Measurements from ENCODE around the gene PELO. TPM values are rescaled to one million over a fixed set of nuclear protein-coding genes. Genes with fewer than 3 reads are reported as not detected.

The PELO gene
- polyA plus RNA-seq, 1 of the 3 experiments (the other 2 are of a cell fraction), result 10.7 TPM

- H3K9me3 ChIP-seq, result no peaks in the 10 kb centered on the region
- no peaks in the 10 kb centered on the region for H4K20me1 ChIP-seq (ENCODE audit: insufficient read depth)
- no peaks in the 10 kb centered on the region for H3K79me2 ChIP-seq (ENCODE audit: insufficient read depth)
- POLR2A ChIA-PET, result no interaction called here
- no peak overlapping the region for H2AFZ ChIP-seq (ENCODE audit: low read depth)
- H3K27ac ChIP-seq (ENCODE audit: low read depth in 2 of 2, low read length in 1 of 2), result no peak overlapping the region
- no peak for DNase-seq
- no peaks in the 10 kb centered on the region for H3K36me3 ChIP-seq (replicated peaks in 1 of 2; ENCODE audit: control insufficient read depth in 1 of 2, insufficient read depth in 2 of 2, low read length in 1 of 2)
- no peak for TF ChIP-seq PBX3 (IDR thresholded peaks at IDR 0.05)
- no peak for TF ChIP-seq GABPA (IDR thresholded peaks at IDR 0.05; ENCODE audit: low read depth)
- TF ChIP-seq FOSL2 (IDR thresholded peaks at IDR 0.05; ENCODE audit: borderline replicate concordance, low read depth), result no peak
- TF ChIP-seq EP300 (IDR thresholded peaks at IDR 0.05; ENCODE audit: borderline replicate concordance in 1 of 2, low read depth in 1 of 2, low read length in 1 of 2), result no peak
- no peak for TF ChIP-seq EZH2phosphoT487 (IDR thresholded peaks at IDR 0.05; ENCODE audit: borderline replicate concordance, low read depth)
- no peak for TF ChIP-seq USF2 (IDR thresholded peaks at IDR 0.05; ENCODE audit: borderline replicate concordance, low read depth, low read length)
- TF ChIP-seq USF1 (IDR thresholded peaks at IDR 0.05; ENCODE audit: borderline replicate concordance, low read depth), result no peak
- no peak for TF ChIP-seq RXRA (IDR thresholded peaks at IDR 0.05; ENCODE audit: borderline replicate concordance, low read depth)
- no peak for TF ChIP-seq TAF1 (IDR thresholded peaks at IDR 0.05; ENCODE audit: borderline replicate concordance, low read depth, low read length)
- TF ChIP-seq FOXM1 (IDR thresholded peaks at IDR 0.05; ENCODE audit: low read depth), result no peak
- no peak for TF ChIP-seq JUND (IDR thresholded peaks at IDR 0.05)
- no peak for TF ChIP-seq RCOR1 (IDR thresholded peaks at IDR 0.05; ENCODE audit: low read length)
- no peaks in the 10 kb centered on the region for H3F3A ChIP-seq (replicated peaks; ENCODE audit: insufficient read depth)
- H3K4me3 ChIP-seq (ENCODE audit: low read depth in 2 of 2, low read length in 1 of 2), result no peak overlapping the region
- peaks cover 3% of the 10 kb centered on the region; the same call in 1 of the 2 replicates for H3K9me2 ChIP-seq
- H3K27me3 ChIP-seq (ENCODE audit: insufficient read depth), result no peaks in the 10 kb centered on the region
- H3K9ac ChIP-seq, result no peak overlapping the region
- H3K4me2 ChIP-seq, result no peak overlapping the region
- CTCF ChIA-PET, result no interaction called here
- no peaks in the 10 kb centered on the region for H3K4me1 ChIP-seq (ENCODE audit: control insufficient read depth in 1 of 2, insufficient read depth in 2 of 2, low read depth in 1 of 2, low read length in 1 of 2)
Measured at GRCh38 chr5:52749666-52750065, 38.0 kb upstream of the PELO start.

DNA sequence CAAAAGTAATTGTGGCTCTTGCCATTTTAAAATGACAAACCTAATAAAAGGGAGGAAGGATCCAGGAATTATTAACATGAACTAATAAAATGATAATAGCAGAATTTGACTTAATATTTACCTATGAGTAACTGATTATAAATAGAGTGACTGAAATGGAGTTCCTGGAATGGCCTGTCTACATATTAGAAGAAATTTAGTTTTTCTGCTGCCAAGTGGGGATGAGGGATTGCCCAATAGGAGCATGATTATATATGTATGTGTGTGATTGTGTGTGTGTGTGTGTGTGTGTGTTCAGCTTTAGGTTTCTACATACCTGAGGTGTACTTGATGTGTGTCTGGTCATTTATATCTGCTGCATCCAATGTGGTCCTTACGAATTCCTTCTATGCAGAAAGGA, 36.6 kb upstream of the PELO start:
- Histone ChIP-seq H3K36me3 (replicated peaks in 1 of 2; ENCODE audit: control insufficient read depth in 1 of 2, insufficient read depth in 2 of 2, low read length in 1 of 2) (no peaks in the 10 kb centered on the region), H3K79me2 (ENCODE audit: insufficient read depth) (no peaks in the 10 kb centered on the region), H3K9me2 (peaks cover 3% of the 10 kb centered on the region; the same call in 1 of the 2 replicates), H3K9me3 (no peaks in the 10 kb centered on the region), H3K4me2 (no peak overlapping the region), H3K27ac (ENCODE audit: low read depth in 2 of 2, low read length in 1 of 2) (no peak overlapping the region), H4K20me1 (ENCODE audit: insufficient read depth) (no peaks in the 10 kb centered on the region), H3F3A (replicated peaks; ENCODE audit: insufficient read depth) (no peaks in the 10 kb centered on the region), H2AFZ (ENCODE audit: low read depth) (no peak overlapping the region), H3K4me1 (ENCODE audit: control insufficient read depth in 1 of 2, insufficient read depth in 2 of 2, low read depth in 1 of 2, low read length in 1 of 2) (no peaks in the 10 kb centered on the region), H3K27me3 (ENCODE audit: insufficient read depth) (no peaks in the 10 kb centered on the region), H3K4me3 (ENCODE audit: low read depth in 2 of 2, low read length in 1 of 2) (no peak overlapping the region), H3K9ac (no peak overlapping the region)
- ChIA-PET POLR2A (no interaction called here), CTCF (interaction anchor here (1.5 kb wide), 1 partner anchor 10 kb away, joined by 6 read pairs; no protein-coding TSS in a partner anchor)
- WGBS (ENCODE audit: low lambda C conversion rate), result 73% methylated on average over 1 of the region's 1 CpG
- no peak for DNase-seq
- no peak for TF ChIP-seq FOXJ3 (CRISPR knock-in tag; IDR thresholded peaks at IDR 0.05)
- TF ChIP-seq, protein P1, sequence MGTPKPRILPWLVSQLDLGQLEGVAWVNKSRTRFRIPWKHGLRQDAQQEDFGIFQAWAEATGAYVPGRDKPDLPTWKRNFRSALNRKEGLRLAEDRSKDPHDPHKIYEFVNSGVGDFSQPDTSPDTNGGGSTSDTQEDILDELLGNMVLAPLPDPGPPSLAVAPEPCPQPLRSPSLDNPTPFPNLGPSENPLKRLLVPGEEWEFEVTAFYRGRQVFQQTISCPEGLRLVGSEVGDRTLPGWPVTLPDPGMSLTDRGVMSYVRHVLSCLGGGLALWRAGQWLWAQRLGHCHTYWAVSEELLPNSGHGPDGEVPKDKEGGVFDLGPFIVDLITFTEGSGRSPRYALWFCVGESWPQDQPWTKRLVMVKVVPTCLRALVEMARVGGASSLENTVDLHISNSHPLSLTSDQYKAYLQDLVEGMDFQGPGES (IDR thresholded peaks at IDR 0.05; ENCODE audit: low read depth, low read length), result no peak
- TF ChIP-seq TEAD4 (IDR thresholded peaks at IDR 0.05; ENCODE audit: borderline replicate concordance, insufficient read depth), result no peak
- no peak for TF ChIP-seq ELF1 (IDR thresholded peaks at IDR 0.05)
- TF ChIP-seq, protein P2, sequence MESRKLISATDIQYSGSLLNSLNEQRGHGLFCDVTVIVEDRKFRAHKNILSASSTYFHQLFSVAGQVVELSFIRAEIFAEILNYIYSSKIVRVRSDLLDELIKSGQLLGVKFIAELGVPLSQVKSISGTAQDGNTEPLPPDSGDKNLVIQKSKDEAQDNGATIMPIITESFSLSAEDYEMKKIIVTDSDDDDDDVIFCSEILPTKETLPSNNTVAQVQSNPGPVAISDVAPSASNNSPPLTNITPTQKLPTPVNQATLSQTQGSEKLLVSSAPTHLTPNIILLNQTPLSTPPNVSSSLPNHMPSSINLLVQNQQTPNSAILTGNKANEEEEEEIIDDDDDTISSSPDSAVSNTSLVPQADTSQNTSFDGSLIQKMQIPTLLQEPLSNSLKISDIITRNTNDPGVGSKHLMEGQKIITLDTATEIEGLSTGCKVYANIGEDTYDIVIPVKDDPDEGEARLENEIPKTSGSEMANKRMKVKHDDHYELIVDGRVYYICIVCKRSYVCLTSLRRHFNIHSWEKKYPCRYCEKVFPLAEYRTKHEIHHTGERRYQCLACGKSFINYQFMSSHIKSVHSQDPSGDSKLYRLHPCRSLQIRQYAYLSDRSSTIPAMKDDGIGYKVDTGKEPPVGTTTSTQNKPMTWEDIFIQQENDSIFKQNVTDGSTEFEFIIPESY (IDR thresholded peaks at IDR 0.05; ENCODE audit: borderline replicate concordance, low read depth), result no peak
- no peak for TF ChIP-seq PBX3 (IDR thresholded peaks at IDR 0.05)
- no peak for TF ChIP-seq GATA2 (CRISPR knock-in tag; IDR thresholded peaks at IDR 0.05)
